Left ventricle myocardium inferior (tissue), 1 donor: ENCODE measurements around the gene IFNA16. TPM values are rescaled to one million over a fixed set of nuclear protein-coding genes. Genes with fewer than 3 reads are reported as not detected.
A peak's percentile ranks its signal among the peaks of the same experiment; 100 is the strongest.
"Not testable (repeated sequence)": the region's sequence is repeated elsewhere in the genome, so short reads cannot be mapped to it uniquely, and the experiment has no call there.

ENCODE experiments used
- DNase-seq: peaks from one replicate; pipeline ENCODE4 v3.0.0-alpha.2; 2020
- H3K27ac ChIP-seq: fragments of 200-600 bp; replicated peaks from 2 replicates; pipeline ENCODE4 v1.8.0; 2021
- H3K27me3 ChIP-seq: fragments of 200-600 bp; 2 replicates; pipeline ENCODE4 v1.8.0; 2021; ENCODE audit warnings: low read depth
- H3K36me3 ChIP-seq: fragments of 200-600 bp; 2 replicates; pipeline ENCODE4 v1.8.0; 2021
- H3K4me1 ChIP-seq: fragments of 200-600 bp; 2 replicates; pipeline ENCODE4 v1.8.0; 2021
- H3K4me3 ChIP-seq: fragments of 200-600 bp; 2 replicates; pipeline ENCODE4 v1.8.0; 2021; ENCODE audit warnings: mild to moderate bottlenecking, moderate library complexity
- H3K9me3 ChIP-seq: fragments of 200-600 bp; replicated peaks from 2 replicates; pipeline ENCODE4 v1.8.0; 2021
- CTCF ChIP-seq: fragments of 200-600 bp; IDR thresholded peaks from 2 replicates; pipeline ENCODE4 v1.8.0; 2021; ENCODE audit warnings: antibody characterized with exemption, mild to moderate bottlenecking, borderline replicate concordance
- intact Hi-C: fragments of 100-400 bp; cut with micrococcal nuclease; formaldehyde crosslinking; loops from one replicate; pipeline ENCODE4 v1.11.0; 2022
- long read RNA-seq: library from polyadenylated mRNA; unstranded; transcript quantifications from one replicate; pipeline ENCODE4 v2.0.0, GENCODE V29; 2021
- total RNA-seq: library from RNA; stranded (reverse); fragmentation: NEBNext Ultra II Directional; extraction: Animal tissue kit (Norgen Biotek cat#: 25700); gene quantifications from one replicate; pipeline ENCODE4 v1.2.1, GENCODE V29; 2021
- donor health status: DM: no; HTN: yes; CAD: no; lungs with severe emphysema.

IFNA16 gene
- not detected for total RNA-seq
- long read RNA-seq = 0 reads

- H3K4me3 ChIP-seq, intact Hi-C loops, DNase-seq: not testable (repeated sequence)
These were observed at the start of gene IFNA16 for GRCh38 chr9:21217211-21217610. Gene IFNA16 (minus strand): TSS chr9:21217311. CDS start chr9:21217305, 6 bp downstream.

GRCh38 chr9:21265421-21266189 is 48.5 kb upstream of the IFNA16 start:
- peaks cover 35% of the 10 kb centered on the region for H3K27me3 ChIP-seq
- H3K4me1 ChIP-seq = no peaks in the 10 kb centered on the region
- peaks cover 2% of the 10 kb centered on the region for H3K9me3 ChIP-seq
- H3K27ac ChIP-seq = no peak overlapping the region
- DNase-seq = no peak
- TF ChIP-seq CTCF = no peak
- intact Hi-C loops = no loop called here
- H3K4me3 ChIP-seq = no peak overlapping the region
- no peaks in the 10 kb centered on the region for H3K36me3 ChIP-seq

More at GRCh38 chr9:21217211-21217610, at the start of gene IFNA16:
- H3K27ac ChIP-seq, H3K9me3 ChIP-seq, H3K36me3 ChIP-seq, H3K4me1 ChIP-seq: not testable (repeated sequence)
- peaks cover 17% of the 10 kb centered on the region for H3K27me3 ChIP-seq

GRCh38 chr9:21255538-21256212 is 38.6 kb upstream of the IFNA16 start:
- H3K4me3 ChIP-seq = no peak overlapping the region
- no peaks in the 10 kb centered on the region for H3K36me3 ChIP-seq
- H3K9me3 ChIP-seq = no peaks in the 10 kb centered on the region
- no peak for DNase-seq
- H3K27ac ChIP-seq = no peak overlapping the region
- H3K27me3 ChIP-seq = peaks cover 41% of the 10 kb centered on the region
- intact Hi-C loops = no loop called here
- no peak for TF ChIP-seq CTCF
- H3K4me1 ChIP-seq = peaks cover 9% of the 10 kb centered on the region

GRCh38 chr9:21252721-21253547 is 35.8 kb upstream of the IFNA16 start:
- Histone ChIP-seq H3K27ac (no peak overlapping the region), H3K9me3 (no peaks in the 10 kb centered on the region), H3K4me3 (peak overlapping the region; percentile 14), H3K4me1 (peaks cover 9% of the 10 kb centered on the region), H3K36me3 (no peaks in the 10 kb centered on the region), H3K27me3 (peaks cover 66% of the 10 kb centered on the region)
- peak; percentile 24 for DNase-seq
- TF ChIP-seq CTCF = peak; percentile 54
- intact Hi-C loops = no loop called here

GRCh38 chr9:21251638-21252037 is 34.5 kb upstream of the IFNA16 start:
- Histone ChIP-seq H3K27ac (no peak overlapping the region), H3K4me1 (peaks cover 9% of the 10 kb centered on the region), H3K36me3 (no peaks in the 10 kb centered on the region), H3K4me3 (no peak overlapping the region), H3K27me3 (peaks cover 62% of the 10 kb centered on the region), H3K9me3 (no peaks in the 10 kb centered on the region)
- no peak for TF ChIP-seq CTCF
- DNase-seq = no peak
- intact Hi-C loops = no loop called here
